HepG2 (cell line): ENCODE data around the gene SNRPD2. TPM values are rescaled to one million over a fixed set of nuclear protein-coding genes. Genes with fewer than 3 reads are reported as not detected.

Source experiments
- ATM ChIP-seq: fragments of 450-650 bp; IDR thresholded peaks from 2 replicates; pipeline ENCODE4 v1.7.1; 2017; ENCODE audit warnings: mild to moderate bottlenecking, borderline replicate concordance
- FOSL2 ChIP-seq: sonication (generic); formaldehyde crosslinking; IDR thresholded peaks from 2 replicates; pipeline ENCODE4 v1.4.0; 2020; ENCODE audit warnings: missing genetic modification reagents
- FOXK2 ChIP-seq: fragments of 450-650 bp; IDR thresholded peaks from 2 replicates; pipeline ENCODE4 v1.6.1; 2016
- HMG20A ChIP-seq: IDR thresholded peaks from 2 replicates; pipeline ENCODE4 v1.6.1; 2016; ENCODE audit warnings: borderline replicate concordance
- KLF12 ChIP-seq: sonication (generic); formaldehyde crosslinking; IDR thresholded peaks from 2 replicates; pipeline ENCODE4 v1.4.0; 2020; ENCODE audit warnings: missing genetic modification reagents, borderline replicate concordance
- MXI1 ChIP-seq: IDR thresholded peaks from 3 replicates; pipeline ENCODE4 v1.6.1; 2012; ENCODE audit warnings: low read depth, low read length, inconsistent platforms, borderline replicate concordance
- MYNN ChIP-seq: sonication (generic); formaldehyde crosslinking; IDR thresholded peaks from 2 replicates; pipeline ENCODE4 v1.4.0; 2020; ENCODE audit warnings: mild to moderate bottlenecking, low read depth, missing genetic modification reagents
- PTBP1 ChIP-seq: fragments of 200-400 bp; formaldehyde crosslinking; IDR thresholded peaks from 2 replicates; pipeline ENCODE4 v1.6.1; 2018; ENCODE audit warnings: low read length, low read depth; ENCODE audit not compliant: poor library complexity, severe bottlenecking
- RELA ChIP-seq: sonication (generic); formaldehyde crosslinking; IDR thresholded peaks from 2 replicates; pipeline ENCODE4 v1.4.0; 2020; ENCODE audit warnings: missing genetic modification reagents
- SOX13 ChIP-seq, 3 experiments: fragments of 450-650 bp in 1 of 3; sonication (generic) in 1 of 3; formaldehyde crosslinking in 1 of 3; IDR thresholded peaks in 2 of 3; conservative IDR thresholded peaks in 1 of 3; 2 replicates each; pipeline versions ENCODE4 v1.5.0 to v1.6.1; 2016 to 2020; ENCODE audit warnings: antibody characterized with exemption in 1 of 3, mild to moderate bottlenecking in 1 of 3, missing compliant biosample characterization in 1 of 3, missing genetic modification reagents in 1 of 3, moderate library complexity in 1 of 3
- TCF12 ChIP-seq, 2 experiments: fragments of 450-650 bp in 1 of 2; sonication (generic) in 1 of 2; formaldehyde crosslinking in 1 of 2; IDR thresholded peaks; 2 replicates each; pipeline versions ENCODE4 v1.6.1 to v1.8.0; 2017 to 2022; ENCODE audit warnings: antibody characterized with exemption in 1 of 2, mild to moderate bottlenecking in 1 of 2, missing genetic modification reagents in 1 of 2, moderate library complexity in 1 of 2
- ZBTB20 ChIP-seq: sonication (generic); formaldehyde crosslinking; IDR thresholded peaks from 2 replicates; pipeline ENCODE4 v1.8.1; 2023; ENCODE audit warnings: missing genetic modification reagents, low read depth, mild to moderate bottlenecking, borderline replicate concordance
- ZNF546 ChIP-seq: sonication (generic); formaldehyde crosslinking; conservative IDR thresholded peaks from 2 replicates; pipeline ENCODE4 v1.8.1; 2023; ENCODE audit warnings: mild to moderate bottlenecking, missing genetic modification reagents
- ZNF570 ChIP-seq: sonication (generic); formaldehyde crosslinking; IDR thresholded peaks from 2 replicates; pipeline ENCODE4 v1.4.0; 2020; ENCODE audit warnings: mild to moderate bottlenecking, missing genetic modification reagents, borderline replicate concordance
- ZNF7 ChIP-seq: IDR thresholded peaks from 2 replicates; pipeline ENCODE4 v1.6.1; 2016; ENCODE audit warnings: missing biosample characterization, missing genetic modification reagents
- ZNF747 ChIP-seq: sonication (generic); formaldehyde crosslinking; IDR thresholded peaks from 2 replicates; pipeline ENCODE4 v1.8.1; 2023; ENCODE audit warnings: missing genetic modification reagents, mild to moderate bottlenecking, borderline replicate concordance
- ZSCAN9 ChIP-seq: IDR thresholded peaks from 2 replicates; pipeline ENCODE4 v1.6.1; 2016; ENCODE audit warnings: borderline replicate concordance
- ZZZ3 ChIP-seq: sonication (generic); formaldehyde crosslinking; IDR thresholded peaks from 2 replicates; pipeline ENCODE4 v1.4.0; 2020; ENCODE audit warnings: missing genetic modification reagents, mild to moderate bottlenecking, borderline replicate concordance
- polyA plus RNA-seq, 8 experiments: library from polyadenylated mRNA; depleted of rRNA in 3 of 8; stranded (reverse) in 7 of 8; unstranded in 1 of 8; fragments of >200 nt; fragmentation: Illumina TruSeq in 4 of 8; extraction: Trizol in 4 of 8; gene quantifications; 2 replicates each; pipeline versions ENCODE4 v1.2.1 to v1.2.3, GENCODE V29; 2011 to 2016; ENCODE audit warnings: low read depth in 4 of 8, missing spikeins in 1 of 8, mixed read lengths in 1 of 8; ENCODE audit not compliant: insufficient read depth in 1 of 8
- total RNA-seq, 5 experiments: library from RNA; depleted of rRNA; stranded (reverse); fragments of >200 nt; fragmentation: Illumina TruSeq; extraction: Trizol; gene quantifications; 2 replicates each; pipeline ENCODE4 v1.2.3, GENCODE V29; 2016; ENCODE audit warnings: low read depth in 1 of 5
- TF ChIP-seq, protein P1 (sequence below): sonication (generic); formaldehyde crosslinking; IDR thresholded peaks from 2 replicates; pipeline ENCODE4 v1.4.0; 2020; ENCODE audit warnings: missing genetic modification reagents
- TF ChIP-seq, protein P2 (sequence below): IDR thresholded peaks from 2 replicates; pipeline ENCODE4 v1.6.1; 2016; ENCODE audit warnings: missing biosample characterization, missing genetic modification reagents, low read depth
- TF ChIP-seq, protein P3 (sequence below): sonication (generic); formaldehyde crosslinking; IDR thresholded peaks from 2 replicates; pipeline ENCODE4 v1.4.0; 2020; ENCODE audit warnings: missing genetic modification reagents
- TF ChIP-seq, protein P4 (sequence below): sonication (generic); formaldehyde crosslinking; IDR thresholded peaks from 2 replicates; pipeline ENCODE4 v1.4.0; 2020; ENCODE audit warnings: low read depth, mild to moderate bottlenecking, missing genetic modification reagents

SNRPD2 gene
- total and polyA plus RNA-seq, 2 of the 13 experiments (the other 11 are each of a cell fraction or from before 2014, with no cell fraction given) = 299 to 485 TPM

DNA sequence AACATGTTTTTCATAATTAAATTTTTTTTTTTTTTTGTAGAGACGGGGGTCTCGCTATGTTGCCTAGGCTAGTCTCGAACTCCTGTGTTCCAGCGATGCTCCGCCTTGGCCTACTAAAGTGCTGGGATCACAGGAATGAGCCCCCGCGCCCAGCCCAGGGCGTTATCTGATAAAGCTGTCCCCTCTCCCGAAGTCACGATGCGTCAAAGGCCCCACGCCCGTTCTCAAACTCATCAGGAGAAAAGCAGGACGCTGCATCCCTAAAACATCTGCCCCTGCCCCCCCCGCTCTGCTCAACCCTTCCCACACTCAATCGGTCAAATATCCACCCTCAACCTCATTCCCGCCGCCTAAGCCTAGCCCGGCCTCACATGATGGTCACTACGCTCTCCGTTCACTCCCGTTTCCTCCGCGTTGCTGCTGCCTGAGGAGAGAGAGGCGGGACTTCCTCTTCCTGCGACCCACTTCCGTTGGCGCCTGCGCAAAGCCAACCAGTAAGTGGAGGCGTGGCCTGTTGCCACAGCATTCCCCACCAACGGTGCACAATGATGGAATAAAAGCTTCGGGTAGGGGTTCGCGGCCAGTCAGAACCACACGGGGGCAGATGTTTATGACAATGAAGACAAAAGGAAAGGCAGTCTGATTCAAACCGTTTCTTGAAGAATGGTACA, at the start of gene SNRPD2 (continued):
- TF ChIP-seq, protein P1, sequence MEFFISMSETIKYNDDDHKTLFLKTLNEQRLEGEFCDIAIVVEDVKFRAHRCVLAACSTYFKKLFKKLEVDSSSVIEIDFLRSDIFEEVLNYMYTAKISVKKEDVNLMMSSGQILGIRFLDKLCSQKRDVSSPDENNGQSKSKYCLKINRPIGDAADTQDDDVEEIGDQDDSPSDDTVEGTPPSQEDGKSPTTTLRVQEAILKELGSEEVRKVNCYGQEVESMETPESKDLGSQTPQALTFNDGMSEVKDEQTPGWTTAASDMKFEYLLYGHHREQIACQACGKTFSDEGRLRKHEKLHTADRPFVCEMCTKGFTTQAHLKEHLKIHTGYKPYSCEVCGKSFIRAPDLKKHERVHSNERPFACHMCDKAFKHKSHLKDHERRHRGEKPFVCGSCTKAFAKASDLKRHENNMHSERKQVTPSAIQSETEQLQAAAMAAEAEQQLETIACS (CRISPR knock-in tag) = no peak
- TF ChIP-seq MXI1 (peak; percentile 83; the same call in 2 of the 3 replicates), KLF12 (no peak), ZNF570 (CRISPR knock-in tag) (no peak), ZBTB20 (CRISPR knock-in tag) (no peak), MYNN (CRISPR knock-in tag) (peak; percentile 80; the same call in 1 of the 2 replicates), ATM (no peak), ZSCAN9 (CRISPR knock-in tag) (0 out of 2 replicates have a peak, but pooled peaks have one; percentile 24), ZNF747 (CRISPR knock-in tag) (peak; percentile 74; the same call in 1 of the 2 replicates), FOXK2 (0 out of 2 replicates have a peak, but pooled peaks have one; percentile 21), ZZZ3 (CRISPR knock-in tag) (peak; percentile 51; the same call in 1 of the 2 replicates), ZNF7 (CRISPR knock-in tag) (no peak), FOSL2 (CRISPR knock-in tag) (0 out of 2 replicates have a peak, but pooled peaks have one; percentile 3), ZNF546 (no peak), TCF12 (IDR thresholded peaks at IDR 0.05) (no peak), TCF12 (CRISPR knock-in tag; IDR thresholded peaks at IDR 0.05) (no peak), PTBP1 (no peak), SOX13 (IDR thresholded peaks at IDR 0.05) (no peak), SOX13 (CRISPR knock-in tag; conservative IDR thresholded peaks at IDR 0.05 in 1 of 2, IDR thresholded peaks at IDR 0.05 in 1 of 2) (no peak), HMG20A (no peak), RELA (no peak)
- TF ChIP-seq, protein P2, sequence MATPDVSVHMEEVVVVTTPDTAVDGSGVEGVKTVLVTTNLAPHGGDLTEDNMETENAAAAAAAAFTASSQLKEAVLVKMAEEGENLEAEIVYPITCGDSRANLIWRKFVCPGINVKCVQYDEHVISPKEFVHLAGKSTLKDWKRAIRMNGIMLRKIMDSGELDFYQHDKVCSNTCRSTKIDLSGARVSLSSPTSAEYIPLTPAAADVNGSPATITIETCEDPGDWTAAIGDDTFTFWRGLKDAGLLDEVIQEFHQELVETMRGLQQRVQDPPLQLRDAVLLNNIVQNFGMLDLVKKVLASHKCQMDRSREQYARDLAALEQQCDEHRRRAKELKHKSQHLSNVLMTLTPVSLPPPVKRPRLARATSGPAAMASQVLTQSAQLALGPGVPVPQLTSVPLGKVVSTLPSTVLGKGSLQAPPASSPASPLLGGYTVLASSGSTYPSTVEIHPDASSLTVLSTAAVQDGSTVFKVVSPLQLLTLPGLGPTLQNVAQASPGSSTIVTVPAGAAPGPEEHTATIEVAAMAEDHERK = 0 out of 2 replicates have a peak, but pooled peaks have one; percentile 24
- TF ChIP-seq, protein P3, sequence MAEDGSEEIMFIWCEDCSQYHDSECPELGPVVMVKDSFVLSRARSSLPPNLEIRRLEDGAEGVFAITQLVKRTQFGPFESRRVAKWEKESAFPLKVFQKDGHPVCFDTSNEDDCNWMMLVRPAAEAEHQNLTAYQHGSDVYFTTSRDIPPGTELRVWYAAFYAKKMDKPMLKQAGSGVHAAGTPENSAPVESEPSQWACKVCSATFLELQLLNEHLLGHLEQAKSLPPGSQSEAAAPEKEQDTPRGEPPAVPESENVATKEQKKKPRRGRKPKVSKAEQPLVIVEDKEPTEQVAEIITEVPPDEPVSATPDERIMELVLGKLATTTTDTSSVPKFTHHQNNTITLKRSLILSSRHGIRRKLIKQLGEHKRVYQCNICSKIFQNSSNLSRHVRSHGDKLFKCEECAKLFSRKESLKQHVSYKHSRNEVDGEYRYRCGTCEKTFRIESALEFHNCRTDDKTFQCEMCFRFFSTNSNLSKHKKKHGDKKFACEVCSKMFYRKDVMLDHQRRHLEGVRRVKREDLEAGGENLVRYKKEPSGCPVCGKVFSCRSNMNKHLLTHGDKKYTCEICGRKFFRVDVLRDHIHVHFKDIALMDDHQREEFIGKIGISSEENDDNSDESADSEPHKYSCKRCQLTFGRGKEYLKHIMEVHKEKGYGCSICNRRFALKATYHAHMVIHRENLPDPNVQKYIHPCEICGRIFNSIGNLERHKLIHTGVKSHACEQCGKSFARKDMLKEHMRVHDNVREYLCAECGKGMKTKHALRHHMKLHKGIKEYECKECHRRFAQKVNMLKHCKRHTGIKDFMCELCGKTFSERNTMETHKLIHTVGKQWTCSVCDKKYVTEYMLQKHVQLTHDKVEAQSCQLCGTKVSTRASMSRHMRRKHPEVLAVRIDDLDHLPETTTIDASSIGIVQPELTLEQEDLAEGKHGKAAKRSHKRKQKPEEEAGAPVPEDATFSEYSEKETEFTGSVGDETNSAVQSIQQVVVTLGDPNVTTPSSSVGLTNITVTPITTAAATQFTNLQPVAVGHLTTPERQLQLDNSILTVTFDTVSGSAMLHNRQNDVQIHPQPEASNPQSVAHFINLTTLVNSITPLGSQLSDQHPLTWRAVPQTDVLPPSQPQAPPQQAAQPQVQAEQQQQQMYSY (CRISPR knock-in tag) = no peak
- TF ChIP-seq, protein P4, sequence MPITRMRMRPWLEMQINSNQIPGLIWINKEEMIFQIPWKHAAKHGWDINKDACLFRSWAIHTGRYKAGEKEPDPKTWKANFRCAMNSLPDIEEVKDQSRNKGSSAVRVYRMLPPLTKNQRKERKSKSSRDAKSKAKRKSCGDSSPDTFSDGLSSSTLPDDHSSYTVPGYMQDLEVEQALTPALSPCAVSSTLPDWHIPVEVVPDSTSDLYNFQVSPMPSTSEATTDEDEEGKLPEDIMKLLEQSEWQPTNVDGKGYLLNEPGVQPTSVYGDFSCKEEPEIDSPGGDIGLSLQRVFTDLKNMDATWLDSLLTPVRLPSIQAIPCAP (CRISPR knock-in tag) = no peak
